Measurements from ENCODE around the gene SH3RF1.

DNA sequence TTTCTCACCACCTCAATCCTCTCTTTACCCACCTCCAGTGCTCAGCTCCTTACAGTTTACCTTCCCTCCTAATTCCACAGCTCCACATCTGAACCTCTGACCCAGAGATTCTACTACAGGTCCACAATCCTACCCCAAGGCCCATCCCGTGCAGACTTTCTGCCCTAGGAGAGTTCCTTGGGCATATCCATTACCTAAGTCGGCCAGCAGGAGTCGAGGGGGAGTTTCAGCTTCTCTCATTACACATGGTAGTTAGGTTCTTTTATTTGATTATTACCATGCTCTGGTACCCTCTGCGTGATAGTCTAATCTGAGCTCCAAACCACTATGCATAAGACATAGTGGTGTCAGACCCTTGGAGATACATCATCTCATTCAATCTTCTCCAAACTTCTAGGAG lies 117.9 kb downstream of the SH3RF1 start:
- TF ChIP-seq, protein P1, sequence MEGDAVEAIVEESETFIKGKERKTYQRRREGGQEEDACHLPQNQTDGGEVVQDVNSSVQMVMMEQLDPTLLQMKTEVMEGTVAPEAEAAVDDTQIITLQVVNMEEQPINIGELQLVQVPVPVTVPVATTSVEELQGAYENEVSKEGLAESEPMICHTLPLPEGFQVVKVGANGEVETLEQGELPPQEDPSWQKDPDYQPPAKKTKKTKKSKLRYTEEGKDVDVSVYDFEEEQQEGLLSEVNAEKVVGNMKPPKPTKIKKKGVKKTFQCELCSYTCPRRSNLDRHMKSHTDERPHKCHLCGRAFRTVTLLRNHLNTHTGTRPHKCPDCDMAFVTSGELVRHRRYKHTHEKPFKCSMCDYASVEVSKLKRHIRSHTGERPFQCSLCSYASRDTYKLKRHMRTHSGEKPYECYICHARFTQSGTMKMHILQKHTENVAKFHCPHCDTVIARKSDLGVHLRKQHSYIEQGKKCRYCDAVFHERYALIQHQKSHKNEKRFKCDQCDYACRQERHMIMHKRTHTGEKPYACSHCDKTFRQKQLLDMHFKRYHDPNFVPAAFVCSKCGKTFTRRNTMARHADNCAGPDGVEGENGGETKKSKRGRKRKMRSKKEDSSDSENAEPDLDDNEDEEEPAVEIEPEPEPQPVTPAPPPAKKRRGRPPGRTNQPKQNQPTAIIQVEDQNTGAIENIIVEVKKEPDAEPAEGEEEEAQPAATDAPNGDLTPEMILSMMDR (IDR thresholded peaks at IDR 0.05): no peak
- TF ChIP-seq POLR2A (IDR thresholded peaks at IDR 0.05) (no peak), POLR2AphosphoS5 (IDR thresholded peaks at IDR 0.05) (no peak)

All from prostate gland (tissue), 2 donors.